KMS-11 (cell line): ENCODE measurements around the gene TBR1.

ENCODE experiments used
- H2AFZ ChIP-seq: fragments of 200-600 bp; sonication (generic); 2 replicates; pipeline ENCODE4 v1.6.1; 2016; ENCODE audit warnings: antibody characterized with exemption, mixed run types, low read depth
- H3K27ac ChIP-seq: fragments of 200-600 bp; sonication (generic); 2 replicates; pipeline ENCODE4 v1.6.1; 2016; ENCODE audit warnings: mild to moderate bottlenecking, mixed run types
- H3K27me3 ChIP-seq: fragments of 200-600 bp; sonication (generic); 2 replicates; pipeline ENCODE4 v1.6.1; 2017; ENCODE audit warnings: mild to moderate bottlenecking, low read depth, mixed run types, moderate library complexity; ENCODE audit not compliant: insufficient read depth
- H3K36me3 ChIP-seq: fragments of 200-600 bp; sonication (generic); 2 replicates; pipeline ENCODE4 v1.6.1; 2017; ENCODE audit warnings: mild to moderate bottlenecking, mixed run types; ENCODE audit not compliant: insufficient read depth
- H3K4me1 ChIP-seq: fragments of 200-600 bp; sonication (generic); 2 replicates; pipeline ENCODE4 v1.6.1; 2016; ENCODE audit warnings: mild to moderate bottlenecking, low read depth, mixed run types; ENCODE audit not compliant: poor library complexity, severe bottlenecking
- H3K4me2 ChIP-seq: fragments of 200-600 bp; sonication (generic); 2 replicates; pipeline ENCODE4 v1.7.0; 2016; ENCODE audit warnings: mild to moderate bottlenecking, mixed run types
- H3K4me3 ChIP-seq: fragments of 200-600 bp; sonication (generic); IDR thresholded peaks from 2 replicates; pipeline ENCODE4 v1.6.1; 2017; ENCODE audit warnings: low read depth, low read length, mixed read lengths; ENCODE audit not compliant: insufficient read depth
- H3K79me2 ChIP-seq: fragments of 200-600 bp; sonication (generic); 2 replicates; pipeline ENCODE4 v1.6.1; 2016; ENCODE audit warnings: low read depth, mixed run types; ENCODE audit not compliant: insufficient read depth
- H3K9ac ChIP-seq: fragments of 200-600 bp; sonication (generic); 2 replicates; pipeline ENCODE4 v1.6.1; 2016; ENCODE audit warnings: mild to moderate bottlenecking, mixed run types
- H4K20me1 ChIP-seq: fragments of 200-600 bp; sonication (generic); 2 replicates; pipeline ENCODE4 v1.6.1; 2016; ENCODE audit warnings: mild to moderate bottlenecking, mixed run types; ENCODE audit not compliant: insufficient read depth
- TF ChIP-seq, protein P1 (sequence below): fragments of 200-600 bp; sonication (generic); conservative IDR thresholded peaks from 2 replicates; pipeline ENCODE4 v1.6.1; 2017; ENCODE audit warnings: low read depth, mild to moderate bottlenecking, antibody characterized with exemption, low read length, moderate library complexity, mixed read lengths

TBR1 gene

DNA sequence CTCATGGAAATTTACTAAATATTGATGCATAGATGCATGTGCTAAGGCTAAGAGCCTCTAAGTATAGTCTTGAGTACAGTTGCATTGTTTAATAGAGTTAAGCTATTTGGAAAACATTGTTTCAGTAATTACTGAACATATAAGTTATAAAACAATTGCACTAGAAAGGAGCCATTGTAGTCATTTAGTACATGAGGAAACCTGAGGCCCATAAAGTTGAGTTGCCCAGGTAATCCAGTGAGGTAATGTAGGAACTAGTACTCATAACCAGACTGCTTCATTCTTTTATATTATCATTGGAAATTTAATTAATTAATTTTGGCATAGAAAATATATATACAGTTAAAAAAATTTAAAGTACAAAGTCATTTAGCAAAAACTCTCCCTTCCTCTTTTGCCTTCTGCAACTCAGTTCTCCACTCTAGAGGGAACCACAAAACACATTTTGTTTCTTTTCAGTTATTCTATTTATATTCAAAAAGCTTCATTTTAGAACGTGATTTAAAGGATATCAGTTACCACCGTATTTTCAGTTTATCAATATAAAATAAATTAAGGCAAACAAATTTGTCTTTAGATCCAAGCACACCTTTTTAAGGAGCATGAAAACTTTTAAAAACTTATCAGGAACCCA is 27.8 kb upstream of the TBR1 start:
- Histone ChIP-seq H3K36me3 (no peaks in the 10 kb centered on the region), H3K9ac (no peak overlapping the region), H3K27ac (no peak overlapping the region), H3K4me2 (no peak overlapping the region), H4K20me1 (0 out of 2 replicates have a peak, but pooled peaks cover 2% of the 10 kb centered on the region), H3K27me3 (no peaks in the 10 kb centered on the region), H3K4me1 (peaks cover 68% of the 10 kb centered on the region), H3K4me3 (no peak overlapping the region), H2AFZ (no peak overlapping the region), H3K79me2 (0 out of 2 replicates have a peak, but pooled peaks cover 5% of the 10 kb centered on the region)
- TF ChIP-seq, protein P1, sequence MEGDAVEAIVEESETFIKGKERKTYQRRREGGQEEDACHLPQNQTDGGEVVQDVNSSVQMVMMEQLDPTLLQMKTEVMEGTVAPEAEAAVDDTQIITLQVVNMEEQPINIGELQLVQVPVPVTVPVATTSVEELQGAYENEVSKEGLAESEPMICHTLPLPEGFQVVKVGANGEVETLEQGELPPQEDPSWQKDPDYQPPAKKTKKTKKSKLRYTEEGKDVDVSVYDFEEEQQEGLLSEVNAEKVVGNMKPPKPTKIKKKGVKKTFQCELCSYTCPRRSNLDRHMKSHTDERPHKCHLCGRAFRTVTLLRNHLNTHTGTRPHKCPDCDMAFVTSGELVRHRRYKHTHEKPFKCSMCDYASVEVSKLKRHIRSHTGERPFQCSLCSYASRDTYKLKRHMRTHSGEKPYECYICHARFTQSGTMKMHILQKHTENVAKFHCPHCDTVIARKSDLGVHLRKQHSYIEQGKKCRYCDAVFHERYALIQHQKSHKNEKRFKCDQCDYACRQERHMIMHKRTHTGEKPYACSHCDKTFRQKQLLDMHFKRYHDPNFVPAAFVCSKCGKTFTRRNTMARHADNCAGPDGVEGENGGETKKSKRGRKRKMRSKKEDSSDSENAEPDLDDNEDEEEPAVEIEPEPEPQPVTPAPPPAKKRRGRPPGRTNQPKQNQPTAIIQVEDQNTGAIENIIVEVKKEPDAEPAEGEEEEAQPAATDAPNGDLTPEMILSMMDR: no peak

DNA sequence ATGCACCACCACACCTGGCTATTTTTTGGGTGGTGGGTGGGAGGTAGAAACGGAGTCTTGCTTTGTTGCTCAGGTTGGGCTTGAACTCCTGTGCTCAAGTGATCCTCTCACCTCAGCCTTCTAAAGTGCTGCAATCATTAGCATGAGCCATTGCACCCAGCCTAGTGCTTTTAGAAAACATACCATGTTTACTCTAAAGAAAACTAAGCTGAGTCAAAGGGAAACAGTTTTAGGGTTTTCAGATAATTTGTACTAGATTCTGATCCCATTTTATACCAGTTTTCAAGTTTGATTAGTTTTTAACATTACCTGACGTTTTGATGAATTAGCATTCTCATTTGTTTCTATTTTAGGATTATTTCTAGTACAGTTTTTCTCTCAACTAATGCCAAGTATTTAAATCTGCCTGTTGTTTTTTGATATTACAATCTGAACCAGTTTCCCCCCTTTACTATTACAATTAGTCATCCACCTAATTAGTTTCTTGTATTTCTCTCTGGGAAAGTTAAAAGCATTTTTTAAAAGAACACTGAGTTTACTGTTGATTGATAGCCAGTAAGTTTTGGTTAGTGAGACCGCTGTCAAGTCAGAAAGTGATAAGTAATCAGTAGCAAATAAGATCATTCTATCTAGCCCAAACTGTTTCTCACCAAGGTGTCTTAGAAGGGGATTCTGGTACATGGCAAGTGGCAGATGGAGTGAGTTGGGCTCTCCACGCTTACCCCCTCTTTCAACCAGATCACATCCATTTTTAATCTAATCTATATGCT is 24.2 kb upstream of the TBR1 start:
- H3K36me3 ChIP-seq: no peaks in the 10 kb centered on the region
- 0 out of 2 replicates have a peak, but pooled peaks cover 5% of the 10 kb centered on the region for H3K79me2 ChIP-seq
- H3K27ac ChIP-seq: no peak overlapping the region
- H3K4me3 ChIP-seq: no peak overlapping the region
- peaks cover 32% of the 10 kb centered on the region for H3K4me1 ChIP-seq
- H4K20me1 ChIP-seq: no peaks in the 10 kb centered on the region
- H3K27me3 ChIP-seq: no peaks in the 10 kb centered on the region
- no peak overlapping the region for H3K4me2 ChIP-seq
- TF ChIP-seq, protein P1: no peak
- H2AFZ ChIP-seq: no peak overlapping the region
- H3K9ac ChIP-seq: no peak overlapping the region

DNA sequence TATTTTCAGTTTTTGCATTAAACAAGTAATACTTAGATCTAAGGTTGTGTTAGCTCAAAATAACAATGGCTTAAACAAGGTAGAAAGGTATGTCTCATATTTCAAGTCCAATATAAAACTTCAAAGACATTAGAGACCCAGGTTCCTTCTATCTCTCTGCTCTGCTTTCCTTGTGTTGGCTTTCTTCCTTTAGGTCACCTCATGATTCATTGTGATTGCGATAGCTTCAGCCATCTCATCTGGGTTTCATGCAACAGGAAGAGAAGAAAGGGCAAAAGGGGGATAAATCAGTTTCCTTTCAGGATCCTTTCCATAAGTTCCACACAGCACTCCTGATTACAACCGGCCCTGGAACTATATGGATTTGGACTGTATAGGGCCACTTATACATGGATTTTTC is 16.0 kb upstream of the TBR1 start:
- Histone ChIP-seq H4K20me1 (no peaks in the 10 kb centered on the region), H2AFZ (no peak overlapping the region), H3K79me2 (no peaks in the 10 kb centered on the region), H3K27ac (no peak overlapping the region), H3K4me2 (no peak overlapping the region), H3K9ac (no peak overlapping the region), H3K27me3 (no peaks in the 10 kb centered on the region), H3K4me1 (no peaks in the 10 kb centered on the region), H3K36me3 (no peaks in the 10 kb centered on the region), H3K4me3 (no peak overlapping the region)
- TF ChIP-seq, protein P1: no peak

DNA sequence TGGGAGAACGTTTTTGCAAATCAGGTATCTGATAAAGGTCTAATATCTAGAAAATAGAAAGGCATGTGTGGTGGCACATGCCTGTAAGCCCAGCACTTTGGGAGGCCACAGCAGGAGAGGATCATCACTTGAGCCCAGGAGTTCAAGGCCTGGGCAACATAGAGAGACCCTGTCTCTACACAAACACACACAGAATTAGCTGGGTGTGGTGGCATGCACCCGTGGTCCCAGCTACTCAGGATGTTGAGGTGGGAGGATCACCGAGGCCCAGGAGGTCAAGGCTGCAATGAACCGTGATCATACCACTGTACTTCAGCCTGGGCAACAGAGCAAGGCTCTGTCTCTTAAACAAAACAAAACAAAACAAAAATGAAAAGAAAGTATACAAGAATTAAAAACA is 13.8 kb upstream of the TBR1 start:
- Histone ChIP-seq H3K4me2 (no peak overlapping the region), H3K9ac (no peak overlapping the region), H3K4me1 (no peaks in the 10 kb centered on the region), H3K27ac (no peak overlapping the region), H3K36me3 (no peaks in the 10 kb centered on the region), H3K27me3 (no peaks in the 10 kb centered on the region), H4K20me1 (no peaks in the 10 kb centered on the region), H3K4me3 (no peak overlapping the region), H3K79me2 (no peaks in the 10 kb centered on the region), H2AFZ (no peak overlapping the region)
- TF ChIP-seq, protein P1: no peak
